Measurements from ENCODE around the gene CD22. TPM values are rescaled to one million over a fixed set of nuclear protein-coding genes. Genes with fewer than 3 reads are reported as not detected.

CD22 gene
- total and polyA plus RNA-seq, 2 of the 8 experiments (the other 6 are each of a cell fraction or from before 2014, with no cell fraction given), result 0.06 to 0.60 TPM

- Histone ChIP-seq H3K9me3 (ENCODE audit: insufficient read depth in 2 of 2, low read depth in 1 of 2, low read length in 1 of 2) (no peaks in the 10 kb centered on the region), H4K5ac (ENCODE audit: insufficient read length, low read depth, low read length) (no peak overlapping the region), H3K27ac (ENCODE audit: low read depth, low read length) (no peak overlapping the region), H3K14ac (ENCODE audit: insufficient read length) (no peak overlapping the region), H3K18ac (ENCODE audit: extremely low read depth, low read length) (no peak overlapping the region), H4K20me1 (replicated peaks in 1 of 2; ENCODE audit: control insufficient read depth in 1 of 2, insufficient read depth in 2 of 2, low read length in 2 of 2) (peaks cover 0 to 4% of the 10 kb centered on the region in 2 experiments), H2AFZ (ENCODE audit: low read length) (no peak overlapping the region), H2BK12ac (ENCODE audit: low read depth, low read length) (no peak overlapping the region), H2BK120ac (replicated peaks; ENCODE audit: low read depth, low read length) (no peak overlapping the region), H3K56ac (replicated peaks; ENCODE audit: insufficient read length, low read depth, low read length) (no peak overlapping the region), H3K23me2 (ENCODE audit: low read depth, low read length) (no peaks in the 10 kb centered on the region), H3K4me1 (replicated peaks in 1 of 4; ENCODE audit: control insufficient read depth in 3 of 4, insufficient read depth in 4 of 4, low read length in 3 of 4) (peaks cover 0 to 7% (median 5%) of the 10 kb centered on the region in 4 experiments; a peak in 5 of 7 replicates), H3K4ac (replicated peaks; ENCODE audit: insufficient read length, low read depth, low read length) (no peak overlapping the region), H3K27me3 (replicated peaks in 1 of 4; ENCODE audit: control insufficient read depth in 3 of 4, extremely low read depth in 1 of 4, insufficient read depth in 3 of 4, low read length in 3 of 4) (no peaks in the 10 kb centered on the region), H3K79me2 (ENCODE audit: control insufficient read depth in 1 of 2, insufficient read depth in 2 of 2, low read length in 2 of 2) (no peaks in the 10 kb centered on the region), H2BK5ac (ENCODE audit: low read depth, low read length) (no peak overlapping the region), H3K4me3 (ENCODE audit: extremely low read depth in 1 of 4, insufficient read depth in 2 of 4, low read depth in 3 of 4, low read length in 4 of 4) (no peak overlapping the region), H4K8ac (ENCODE audit: extremely low read depth, insufficient read depth, low read length) (no peak overlapping the region), H3K4me2 (ENCODE audit: insufficient read depth in 1 of 2, low read depth in 2 of 2, low read length in 2 of 2) (no peak overlapping the region), H2AK5ac (ENCODE audit: low read depth, low read length) (no peak overlapping the region), H4K91ac (replicated peaks; ENCODE audit: insufficient read length, low read length) (no peak overlapping the region), H2BK15ac (ENCODE audit: low read length) (no peak overlapping the region), H3K79me1 (ENCODE audit: low read depth, low read length) (no peaks in the 10 kb centered on the region), H3K9ac (replicated peaks in 1 of 4; ENCODE audit: extremely low read depth in 1 of 4, low read depth in 3 of 4, low read length in 3 of 4) (no peak overlapping the region), H2BK20ac (ENCODE audit: low read length) (no peak overlapping the region), H3K36me3 (ENCODE audit: control insufficient read depth in 2 of 4, insufficient read depth in 4 of 4, low read length in 3 of 4) (peaks cover 3 to 5% (median 5%) of the 10 kb centered on the region in 4 experiments; a peak in 6 of 8 replicates), H3K23ac (ENCODE audit: insufficient read length) (no peak overlapping the region)
- FAIRE-seq (no peak), DNase-seq (ENCODE audit: low read depth in 1 of 2, low spot score in 2 of 2) (no peak)
- ChIA-PET CTCF (ENCODE audit: partially characterized antibody) (interaction anchor here (1.2 to 1.8 kb wide), 3 partner anchors 11 to 72 kb away, joined by 4 to 5 read pairs (median 4); no protein-coding TSS in a partner anchor), POLR2A (ENCODE audit: partially characterized antibody) (interaction anchor here (0.9 to 5.5 kb wide), 10 partner anchors 8 to 216 kb away, joined by 3 to 28 read pairs (median 10); partner anchors contain the start of genes MAG and USF2)
- TF ChIP-seq ASH2L (IDR thresholded peaks at IDR 0.05; ENCODE audit: low read length) (no peak), PHF8 (conservative IDR thresholded peaks at IDR 0.05; ENCODE audit: low read depth, low read length) (no peak), TBP (IDR thresholded peaks at IDR 0.05; ENCODE audit: low read depth, low read length) (no peak), CHD1 (IDR thresholded peaks at IDR 0.05; ENCODE audit: low read depth, low read length) (no peak), TAF1 (IDR thresholded peaks at IDR 0.05; ENCODE audit: low read depth, low read length) (no peak)
- WGBS, 2 experiments (ENCODE audit: extremely low coverage in 1 of 2, insufficient coverage in 1 of 2, insufficient read length in 1 of 2, insufficient replicate concordance in 2 of 2, low coverage in 1 of 2, low lambda C conversion rate in 2 of 2, missing lambda C conversion rate in 1 of 2), result 89% methylated on average over 4 of the region's 4 CpGs; no CpG with 5 or more reads in 1 of the 2 experiments
These were observed 47.7 kb upstream of the CD22 start for GRCh38 chr19:35281303-35281702.

Data from H1 (cell line).